ENCODE results near the gene RGS6. TPM values are rescaled to one million over a fixed set of nuclear protein-coding genes. Genes with fewer than 3 reads are reported as not detected.

Gene RGS6
- total RNA-seq, 1 donor from 2014 or later = 2.0 TPM

- TF ChIP-seq, protein P1, sequence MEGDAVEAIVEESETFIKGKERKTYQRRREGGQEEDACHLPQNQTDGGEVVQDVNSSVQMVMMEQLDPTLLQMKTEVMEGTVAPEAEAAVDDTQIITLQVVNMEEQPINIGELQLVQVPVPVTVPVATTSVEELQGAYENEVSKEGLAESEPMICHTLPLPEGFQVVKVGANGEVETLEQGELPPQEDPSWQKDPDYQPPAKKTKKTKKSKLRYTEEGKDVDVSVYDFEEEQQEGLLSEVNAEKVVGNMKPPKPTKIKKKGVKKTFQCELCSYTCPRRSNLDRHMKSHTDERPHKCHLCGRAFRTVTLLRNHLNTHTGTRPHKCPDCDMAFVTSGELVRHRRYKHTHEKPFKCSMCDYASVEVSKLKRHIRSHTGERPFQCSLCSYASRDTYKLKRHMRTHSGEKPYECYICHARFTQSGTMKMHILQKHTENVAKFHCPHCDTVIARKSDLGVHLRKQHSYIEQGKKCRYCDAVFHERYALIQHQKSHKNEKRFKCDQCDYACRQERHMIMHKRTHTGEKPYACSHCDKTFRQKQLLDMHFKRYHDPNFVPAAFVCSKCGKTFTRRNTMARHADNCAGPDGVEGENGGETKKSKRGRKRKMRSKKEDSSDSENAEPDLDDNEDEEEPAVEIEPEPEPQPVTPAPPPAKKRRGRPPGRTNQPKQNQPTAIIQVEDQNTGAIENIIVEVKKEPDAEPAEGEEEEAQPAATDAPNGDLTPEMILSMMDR (IDR thresholded peaks at IDR 0.05; ENCODE audit: unreplicated experiment) = no peak
- no peak overlapping the region for H3K27ac Mint-ChIP-seq
- H3K4me1 Mint-ChIP-seq = peaks cover 2% of the 10 kb centered on the region
- no peak overlapping the region for H3K4me3 Mint-ChIP-seq
- no peak for DNase-seq (ENCODE audit: low spot score in 2 of 2, unreplicated experiment in 2 of 2)
- no peaks in the 10 kb centered on the region for H3K36me3 Mint-ChIP-seq
- peaks cover 5% of the 10 kb centered on the region for H3K9me3 Mint-ChIP-seq
- peaks cover 12% of the 10 kb centered on the region for H3K27me3 Mint-ChIP-seq (ENCODE audit: low read depth)
Observed at GRCh38 chr14:72590577-72590976, 658.3 kb downstream of the RGS6 start.

GRCh38 chr14:72591391-72591790, 659.2 kb downstream of the RGS6 start:
- TF ChIP-seq, protein P1 (IDR thresholded peaks at IDR 0.05; ENCODE audit: unreplicated experiment) = no peak
- H3K4me3 Mint-ChIP-seq = no peak overlapping the region
- H3K9me3 Mint-ChIP-seq = peaks cover 5% of the 10 kb centered on the region
- H3K27me3 Mint-ChIP-seq (ENCODE audit: low read depth) = peaks cover 13% of the 10 kb centered on the region
- H3K4me1 Mint-ChIP-seq = peaks cover 2% of the 10 kb centered on the region
- H3K36me3 Mint-ChIP-seq = no peaks in the 10 kb centered on the region
- no peak overlapping the region for H3K27ac Mint-ChIP-seq
- no peak for DNase-seq (ENCODE audit: low spot score in 2 of 2, unreplicated experiment in 2 of 2)

- no peak overlapping the region for H3K4me3 Mint-ChIP-seq
- H3K4me1 Mint-ChIP-seq = peaks cover 2% of the 10 kb centered on the region
- no peak overlapping the region for H3K27ac Mint-ChIP-seq
- no peaks in the 10 kb centered on the region for H3K36me3 Mint-ChIP-seq
- DNase-seq (ENCODE audit: low spot score in 2 of 2, unreplicated experiment in 2 of 2) = no peak
- H3K27me3 Mint-ChIP-seq (ENCODE audit: low read depth) = peaks cover 13% of the 10 kb centered on the region
- H3K9me3 Mint-ChIP-seq = peaks cover 5% of the 10 kb centered on the region
- TF ChIP-seq, protein P1 (IDR thresholded peaks at IDR 0.05; ENCODE audit: unreplicated experiment) = no peak
Observed at GRCh38 chr14:72594099-72594901, 662.1 kb downstream of the RGS6 start.

DNA sequence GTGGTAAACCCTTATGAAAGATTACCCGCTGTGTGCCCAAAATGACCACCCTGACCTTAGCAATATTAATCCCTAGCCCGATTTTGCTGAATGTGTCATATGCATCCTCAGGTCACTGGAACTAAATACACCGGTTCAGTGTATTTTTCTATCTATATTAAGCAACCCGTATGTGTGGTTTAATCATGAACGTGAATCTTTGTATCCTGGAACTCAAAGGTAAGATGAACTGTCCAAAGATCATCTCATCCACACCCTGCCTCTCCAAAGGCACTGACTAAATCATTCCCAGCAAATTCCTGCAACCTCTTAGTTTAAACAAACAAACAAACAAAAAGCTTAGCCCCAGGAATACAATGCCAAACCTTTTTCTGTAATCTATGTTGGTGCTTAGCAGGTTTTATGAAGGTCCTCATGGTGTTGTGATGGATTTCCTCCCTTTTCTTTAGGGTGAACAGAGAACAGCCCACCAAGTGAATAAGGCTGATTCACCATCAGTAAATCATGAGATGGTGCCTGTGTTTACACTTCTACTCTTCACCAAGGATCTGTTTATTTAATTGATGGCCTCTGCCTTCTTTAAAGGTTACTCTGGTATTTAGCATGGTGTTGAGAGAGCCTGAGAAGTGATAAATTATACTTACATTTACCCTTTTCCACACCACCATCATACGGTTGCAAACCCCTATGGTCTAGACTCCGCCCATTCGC, 663.1 kb downstream of the RGS6 start:
- no peak for DNase-seq (ENCODE audit: low spot score in 2 of 2, unreplicated experiment in 2 of 2)
- TF ChIP-seq, protein P1 (IDR thresholded peaks at IDR 0.05; ENCODE audit: unreplicated experiment) = no peak
- H3K27me3 Mint-ChIP-seq (ENCODE audit: low read depth) = peaks cover 13% of the 10 kb centered on the region
- no peak overlapping the region for H3K4me3 Mint-ChIP-seq
- no peak overlapping the region for H3K27ac Mint-ChIP-seq
- no peaks in the 10 kb centered on the region for H3K9me3 Mint-ChIP-seq
- H3K36me3 Mint-ChIP-seq = no peaks in the 10 kb centered on the region
- peaks cover 6% of the 10 kb centered on the region for H3K4me1 Mint-ChIP-seq

DNA sequence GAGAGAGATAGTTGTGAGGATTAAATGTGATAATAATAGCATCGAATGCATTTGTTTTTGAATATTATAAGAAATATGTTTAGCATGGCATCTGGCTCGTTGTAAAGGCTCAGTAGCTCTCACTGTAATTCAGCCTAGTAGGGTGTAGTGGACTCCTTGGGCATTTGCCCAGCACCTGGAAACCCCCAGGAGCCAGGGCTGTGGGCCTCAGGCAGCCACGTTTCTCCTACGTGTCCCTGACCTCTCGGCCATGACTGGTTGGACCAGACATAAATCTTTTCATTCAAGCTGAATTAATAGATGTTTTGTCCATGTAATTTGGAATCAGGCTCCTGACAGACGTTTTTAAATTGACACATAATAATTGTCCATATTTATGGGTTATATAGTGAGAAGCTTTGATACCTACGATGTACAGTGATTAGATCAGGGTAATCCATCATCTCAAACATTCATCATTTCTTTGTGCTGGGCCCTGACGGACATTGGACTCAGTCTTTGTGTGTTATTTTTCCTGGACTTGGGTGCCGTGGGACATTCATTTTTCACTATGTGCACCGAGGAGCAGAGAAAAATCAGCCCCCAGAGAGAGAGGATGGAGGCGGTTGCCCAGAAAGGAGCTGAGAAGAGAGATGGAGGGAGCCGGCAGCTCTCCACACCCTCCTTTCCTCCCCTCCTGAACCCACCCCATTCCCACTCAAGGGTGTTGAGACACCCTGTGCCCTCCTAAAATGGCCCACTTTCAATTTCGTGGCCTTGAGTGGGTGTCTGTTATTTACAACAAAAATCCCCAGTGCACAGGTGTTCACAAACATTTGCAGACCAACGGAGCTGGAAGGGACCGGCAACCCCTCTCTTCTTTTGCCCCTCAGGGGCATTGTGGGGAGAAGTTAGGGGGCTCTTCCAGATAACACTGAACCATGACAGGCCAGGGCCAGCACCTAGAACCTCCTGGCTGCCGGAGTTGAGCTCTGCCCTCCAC, 665.3 kb downstream of the RGS6 start:
- TF ChIP-seq, protein P1 (IDR thresholded peaks at IDR 0.05; ENCODE audit: unreplicated experiment) = no peak
- H3K4me3 Mint-ChIP-seq = no peak overlapping the region
- peaks cover 10% of the 10 kb centered on the region for H3K27me3 Mint-ChIP-seq (ENCODE audit: low read depth)
- peaks cover 11% of the 10 kb centered on the region for H3K4me1 Mint-ChIP-seq
- H3K36me3 Mint-ChIP-seq = no peaks in the 10 kb centered on the region
- no peak for DNase-seq (ENCODE audit: low spot score in 2 of 2, unreplicated experiment in 2 of 2)
- H3K9me3 Mint-ChIP-seq = no peaks in the 10 kb centered on the region
- no peak overlapping the region for H3K27ac Mint-ChIP-seq
